ENCODE results near the gene B4GALNT1.

Gene B4GALNT1

GRCh38 chr12:57585156-57585555 lies 47.8 kb downstream of the B4GALNT1 start:
- DNase-seq (ENCODE audit: low read depth), result no peak

DNA sequence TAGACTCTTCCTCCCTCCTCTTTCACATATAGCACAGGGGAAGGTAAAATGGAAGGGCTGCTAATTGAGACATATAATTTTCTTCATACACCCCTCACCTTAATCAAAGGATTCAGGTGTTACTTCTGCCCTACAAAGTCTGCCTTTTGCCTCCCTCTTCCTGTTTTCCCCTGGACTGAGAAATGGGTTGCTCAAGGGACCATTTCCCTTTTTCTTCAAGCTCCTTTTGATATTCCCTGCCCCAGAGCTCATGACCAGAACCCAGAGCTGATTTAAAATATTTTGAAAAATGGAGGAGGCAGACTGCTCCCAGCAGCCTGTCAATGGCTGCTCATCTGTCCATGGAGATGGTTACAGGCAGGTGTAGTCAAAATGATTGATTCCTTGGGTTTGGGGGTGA lies 48.3 kb downstream of the B4GALNT1 start:
- DNase-seq (ENCODE audit: low read depth), result no peak

GRCh38 chr12:57584050-57584449 lies 49.0 kb downstream of the B4GALNT1 start:
- DNase-seq (ENCODE audit: low read depth), result no peak

DNA sequence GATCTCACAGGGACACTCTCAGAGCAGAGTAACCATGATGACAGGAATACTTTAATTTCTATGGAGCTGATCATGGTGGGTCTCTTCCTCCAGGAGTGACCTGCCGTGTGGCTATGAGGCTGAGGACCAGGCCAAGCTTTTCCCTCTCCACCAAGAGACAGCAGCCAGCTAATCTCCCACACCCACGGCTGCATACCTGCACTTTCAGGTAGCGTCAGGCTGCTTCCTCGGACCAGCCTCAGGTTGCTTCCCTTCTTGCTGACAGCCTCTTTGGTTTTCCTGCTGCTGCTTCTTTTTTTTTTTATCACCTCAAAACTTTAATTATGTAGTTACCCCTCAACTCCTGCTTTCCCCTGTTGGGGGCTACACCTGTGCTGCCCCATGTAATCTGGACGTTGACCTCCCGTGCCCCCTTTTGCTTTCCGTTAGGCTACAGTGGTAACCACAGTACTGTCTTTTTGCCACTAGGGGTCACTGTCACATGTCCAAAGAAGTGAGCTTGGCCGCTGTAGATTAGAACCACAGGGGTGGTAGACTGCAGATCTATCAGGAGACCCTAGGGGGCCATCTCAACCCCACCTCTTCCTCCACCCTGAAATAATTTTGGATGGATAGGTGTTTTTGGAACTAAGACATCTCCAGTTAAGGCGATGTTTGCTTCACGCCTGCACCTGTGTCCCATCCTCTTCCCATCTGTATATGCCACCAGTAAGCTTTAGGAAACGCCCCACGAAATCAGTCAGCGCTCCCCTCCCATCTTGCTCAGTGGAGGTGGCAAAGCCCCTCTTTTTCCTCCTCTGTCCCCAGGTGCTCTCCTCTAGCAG lies 49.8 kb downstream of the B4GALNT1 start:
- peak; percentile 81 for DNase-seq (ENCODE audit: low read depth)

- no peak for DNase-seq (ENCODE audit: low read depth)
These were observed 50.6 kb downstream of the B4GALNT1 start for GRCh38 chr12:57582440-57582839.

GRCh38 chr12:57581802-57582201 lies 51.2 kb downstream of the B4GALNT1 start:
- no peak for DNase-seq (ENCODE audit: low read depth)

DNA sequence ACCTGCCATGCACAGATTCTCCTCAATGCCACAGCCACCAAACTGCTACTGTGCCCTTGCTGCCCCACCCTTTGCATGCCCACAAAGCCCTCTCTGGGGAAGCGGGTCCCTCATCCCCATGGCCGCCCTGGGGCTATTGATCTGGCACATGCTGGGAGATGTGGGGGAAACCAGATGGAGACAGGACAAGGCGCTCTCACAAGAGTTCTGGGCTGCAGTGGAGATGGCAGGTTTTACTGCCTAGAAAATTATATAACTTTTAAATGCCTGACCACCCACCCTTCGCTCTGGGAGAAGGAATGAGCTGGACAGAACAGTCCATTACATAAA lies 52.6 kb downstream of the B4GALNT1 start:
- DNase-seq (ENCODE audit: low read depth), result no peak

GRCh38 chr12:57579677-57580465 lies 53.1 kb downstream of the B4GALNT1 start:
- DNase-seq (ENCODE audit: low read depth), result no peak

DNA sequence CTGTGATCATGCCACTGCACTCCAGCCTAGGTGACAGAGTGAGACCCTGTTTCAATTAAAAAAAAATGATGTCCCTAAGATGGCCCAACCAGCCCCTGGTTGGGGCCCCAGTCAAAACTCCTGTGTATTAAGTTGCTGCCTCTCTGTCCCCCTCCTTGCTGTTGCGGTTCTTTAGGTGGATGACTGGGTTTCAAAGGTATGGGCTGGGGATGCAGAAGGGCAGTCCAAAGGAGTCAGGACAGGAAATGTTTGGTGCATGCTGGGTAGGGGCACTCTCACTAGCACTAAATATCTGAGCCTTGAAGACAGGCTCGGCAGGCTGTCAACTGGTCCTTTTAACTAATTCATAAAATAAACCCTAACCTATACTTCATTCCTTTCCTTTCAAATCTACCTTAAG lies 54.0 kb downstream of the B4GALNT1 start:
- peak; percentile 34 for DNase-seq (ENCODE audit: low read depth)

DNA sequence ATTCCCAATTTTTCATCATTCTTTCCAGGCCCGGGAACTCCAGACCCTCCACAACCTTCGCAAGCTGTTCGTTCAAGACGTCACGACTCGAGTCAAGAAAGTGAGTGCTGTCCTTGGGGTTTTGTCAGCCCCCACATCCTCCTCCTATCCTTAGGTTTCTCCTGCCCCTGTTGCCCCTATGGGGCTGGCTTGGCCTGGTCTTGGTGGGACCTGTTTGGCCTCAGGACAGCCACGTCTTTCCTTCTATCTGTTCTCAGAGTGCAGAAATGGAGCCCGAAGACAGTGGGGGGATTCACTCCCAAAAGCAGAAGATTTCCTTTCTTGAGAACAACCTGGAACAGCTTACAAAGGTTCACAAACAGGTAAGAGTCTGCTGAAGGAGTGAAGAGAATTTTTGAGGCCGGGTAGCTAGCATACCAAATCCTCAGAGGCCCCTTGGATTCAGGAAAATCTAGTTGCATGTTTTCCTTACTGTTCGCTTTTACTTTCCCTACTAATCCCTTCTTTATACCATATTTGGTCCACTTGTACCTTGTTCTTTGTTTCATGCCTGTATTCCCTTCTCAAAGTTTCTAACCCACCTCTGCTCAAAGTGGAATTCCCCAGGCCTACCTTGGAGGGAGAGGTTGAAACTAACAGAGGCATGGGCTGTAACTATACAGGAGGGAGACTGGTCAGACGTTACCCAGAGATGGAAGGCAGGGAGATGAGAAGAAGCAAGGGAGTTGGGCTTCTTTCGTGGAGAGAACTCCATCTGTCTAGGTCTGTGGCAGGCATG lies 54.8 kb downstream of the B4GALNT1 start:
- DNase-seq (ENCODE audit: low read depth), result no peak

- peak; percentile 40 for DNase-seq (ENCODE audit: low read depth)
These were observed 56.3 kb downstream of the B4GALNT1 start for GRCh38 chr12:57576613-57577160.
